C4-2B (cell line): ENCODE results near the gene XRN2.

Source experiments
- ZFX ChIP-seq: fragments of 450-650 bp; IDR thresholded peaks from 2 replicates; pipeline ENCODE4 v1.6.1; 2017
- TF ChIP-seq, protein P1 (sequence below): fragments of 450-650 bp; conservative IDR thresholded peaks from 2 replicates; pipeline ENCODE4 v1.5.1; 2017; ENCODE audit warnings: mild to moderate bottlenecking

- TF ChIP-seq, protein P1, sequence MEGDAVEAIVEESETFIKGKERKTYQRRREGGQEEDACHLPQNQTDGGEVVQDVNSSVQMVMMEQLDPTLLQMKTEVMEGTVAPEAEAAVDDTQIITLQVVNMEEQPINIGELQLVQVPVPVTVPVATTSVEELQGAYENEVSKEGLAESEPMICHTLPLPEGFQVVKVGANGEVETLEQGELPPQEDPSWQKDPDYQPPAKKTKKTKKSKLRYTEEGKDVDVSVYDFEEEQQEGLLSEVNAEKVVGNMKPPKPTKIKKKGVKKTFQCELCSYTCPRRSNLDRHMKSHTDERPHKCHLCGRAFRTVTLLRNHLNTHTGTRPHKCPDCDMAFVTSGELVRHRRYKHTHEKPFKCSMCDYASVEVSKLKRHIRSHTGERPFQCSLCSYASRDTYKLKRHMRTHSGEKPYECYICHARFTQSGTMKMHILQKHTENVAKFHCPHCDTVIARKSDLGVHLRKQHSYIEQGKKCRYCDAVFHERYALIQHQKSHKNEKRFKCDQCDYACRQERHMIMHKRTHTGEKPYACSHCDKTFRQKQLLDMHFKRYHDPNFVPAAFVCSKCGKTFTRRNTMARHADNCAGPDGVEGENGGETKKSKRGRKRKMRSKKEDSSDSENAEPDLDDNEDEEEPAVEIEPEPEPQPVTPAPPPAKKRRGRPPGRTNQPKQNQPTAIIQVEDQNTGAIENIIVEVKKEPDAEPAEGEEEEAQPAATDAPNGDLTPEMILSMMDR = no peak
- TF ChIP-seq ZFX = no peak
Measured at GRCh38 chr20:21399005-21399475, 95.9 kb downstream of the XRN2 start.
